H1 (cell line): ENCODE results near the gene STAT3. TPM values are rescaled to one million over a fixed set of nuclear protein-coding genes. Genes with fewer than 3 reads are reported as not detected.

Experiments
- FOSL1 ChIP-seq: IDR thresholded peaks from 2 replicates; pipeline ENCODE4 v1.6.1; 2011; ENCODE audit warnings: mild to moderate bottlenecking, low read depth, low read length, moderate library complexity; ENCODE audit not compliant: insufficient read depth
- GABPA ChIP-seq: IDR thresholded peaks from 2 replicates; pipeline ENCODE4 v1.6.1; 2011; ENCODE audit warnings: mild to moderate bottlenecking, low read length, moderate library complexity, borderline replicate concordance; ENCODE audit not compliant: insufficient read depth
- SIRT6 ChIP-seq: IDR thresholded peaks from one replicate; pipeline ENCODE4 v1.7.1; 2012; ENCODE audit warnings: low read length, inconsistent platforms
- polyA plus RNA-seq, 7 experiments: library from polyadenylated mRNA; depleted of rRNA in 3 of 7; stranded (reverse) in 5 of 7; unstranded in 2 of 7; fragments of >200 nt in 5 of 7; fragments of 200-250 nt in 2 of 7; gene quantifications; 1 replicate in 5 of 7; 2 replicates in 1 of 7; 4 replicates in 1 of 7; pipeline versions ENCODE4 v1.2.1 to v1.2.3, GENCODE V29; 2011 to 2013; ENCODE audit warnings: missing spikeins in 2 of 7, mixed read lengths in 2 of 7
- total RNA-seq: library from RNA; stranded (reverse); fragmentation: NEBNext Ultra II Directional; extraction: Animal tissue kit (Norgen Biotek cat#: 25700); gene quantifications from 2 replicates; pipeline ENCODE4 v1.2.1, GENCODE V29; 2021
- TF ChIP-seq, protein P1 (sequence below): IDR thresholded peaks from 2 replicates; pipeline ENCODE4 v1.6.1; 2011; ENCODE audit warnings: low read length, improper control_type of control experiment

Gene STAT3
- total and polyA plus RNA-seq, 2 of the 8 experiments (the other 6 are each of a cell fraction or from before 2014, with no cell fraction given) = 38.4 to 94.1 TPM

DNA sequence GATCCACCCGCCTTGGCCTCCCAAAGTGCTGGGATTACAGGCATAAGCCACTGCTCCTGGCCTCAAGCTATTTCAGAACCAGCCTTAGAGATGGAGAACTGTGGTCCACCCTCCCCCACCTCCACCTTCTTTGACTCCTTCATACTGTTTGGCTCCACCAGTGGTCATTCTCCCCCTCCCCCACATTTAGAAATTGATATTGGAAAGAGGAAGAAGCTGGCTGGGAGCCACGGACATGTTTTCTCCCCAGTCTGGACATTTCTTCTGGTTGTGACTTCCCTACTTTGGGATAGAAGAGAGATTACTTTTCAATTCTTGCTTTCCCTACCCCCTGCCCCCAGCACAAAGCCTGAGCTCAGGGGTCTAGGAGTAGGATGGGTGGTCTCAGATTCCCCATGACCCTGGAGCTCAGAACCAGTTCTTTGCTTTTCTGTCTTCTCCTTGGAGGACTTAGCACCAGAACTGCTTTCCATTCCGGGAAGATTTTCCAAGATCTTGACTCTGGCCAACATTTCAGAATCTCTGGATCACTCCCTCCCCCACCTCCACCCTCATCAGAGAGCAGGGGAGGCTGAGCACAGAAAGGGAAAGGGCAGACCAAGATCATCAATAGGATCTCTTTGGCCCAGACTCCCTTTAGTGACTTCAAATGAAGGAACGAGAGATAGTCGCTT is 18.5 kb upstream of the STAT3 start (continued):
- TF ChIP-seq, protein P1, sequence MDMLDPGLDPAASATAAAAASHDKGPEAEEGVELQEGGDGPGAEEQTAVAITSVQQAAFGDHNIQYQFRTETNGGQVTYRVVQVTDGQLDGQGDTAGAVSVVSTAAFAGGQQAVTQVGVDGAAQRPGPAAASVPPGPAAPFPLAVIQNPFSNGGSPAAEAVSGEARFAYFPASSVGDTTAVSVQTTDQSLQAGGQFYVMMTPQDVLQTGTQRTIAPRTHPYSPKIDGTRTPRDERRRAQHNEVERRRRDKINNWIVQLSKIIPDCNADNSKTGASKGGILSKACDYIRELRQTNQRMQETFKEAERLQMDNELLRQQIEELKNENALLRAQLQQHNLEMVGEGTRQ = no peak
- TF ChIP-seq SIRT6 (no peak), GABPA (no peak), FOSL1 (no peak)
